ENCODE data around the gene SS18. TPM values are rescaled to one million over a fixed set of nuclear protein-coding genes. Genes with fewer than 3 reads are reported as not detected.
"Not testable (repeated sequence)": the region's sequence is repeated elsewhere in the genome, so short reads cannot be mapped to it uniquely, and the experiment has no call there.

Gene SS18
- total RNA-seq, 1 donor from 2014 or later = 84.4 TPM

GRCh38 chr18:26127786-26128185 is 37.4 kb upstream of the SS18 start:
- TF ChIP-seq, protein P1, sequence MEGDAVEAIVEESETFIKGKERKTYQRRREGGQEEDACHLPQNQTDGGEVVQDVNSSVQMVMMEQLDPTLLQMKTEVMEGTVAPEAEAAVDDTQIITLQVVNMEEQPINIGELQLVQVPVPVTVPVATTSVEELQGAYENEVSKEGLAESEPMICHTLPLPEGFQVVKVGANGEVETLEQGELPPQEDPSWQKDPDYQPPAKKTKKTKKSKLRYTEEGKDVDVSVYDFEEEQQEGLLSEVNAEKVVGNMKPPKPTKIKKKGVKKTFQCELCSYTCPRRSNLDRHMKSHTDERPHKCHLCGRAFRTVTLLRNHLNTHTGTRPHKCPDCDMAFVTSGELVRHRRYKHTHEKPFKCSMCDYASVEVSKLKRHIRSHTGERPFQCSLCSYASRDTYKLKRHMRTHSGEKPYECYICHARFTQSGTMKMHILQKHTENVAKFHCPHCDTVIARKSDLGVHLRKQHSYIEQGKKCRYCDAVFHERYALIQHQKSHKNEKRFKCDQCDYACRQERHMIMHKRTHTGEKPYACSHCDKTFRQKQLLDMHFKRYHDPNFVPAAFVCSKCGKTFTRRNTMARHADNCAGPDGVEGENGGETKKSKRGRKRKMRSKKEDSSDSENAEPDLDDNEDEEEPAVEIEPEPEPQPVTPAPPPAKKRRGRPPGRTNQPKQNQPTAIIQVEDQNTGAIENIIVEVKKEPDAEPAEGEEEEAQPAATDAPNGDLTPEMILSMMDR (IDR thresholded peaks at IDR 0.05; ENCODE audit: unreplicated experiment) = no peak
- no peaks in the 10 kb centered on the region for H3K4me1 Mint-ChIP-seq (ENCODE audit: low read depth)
- H3K27ac Mint-ChIP-seq = no peak overlapping the region
- H3K9me3 Mint-ChIP-seq (ENCODE audit: low read depth) = peaks cover 8% of the 10 kb centered on the region
- no peaks in the 10 kb centered on the region for H3K36me3 Mint-ChIP-seq (ENCODE audit: insufficient read depth)
- H3K27me3 Mint-ChIP-seq = no peaks in the 10 kb centered on the region
- no peak for DNase-seq (ENCODE audit: low spot score, unreplicated experiment)
- H3K4me3 Mint-ChIP-seq (ENCODE audit: low read depth) = no peak overlapping the region

DNA sequence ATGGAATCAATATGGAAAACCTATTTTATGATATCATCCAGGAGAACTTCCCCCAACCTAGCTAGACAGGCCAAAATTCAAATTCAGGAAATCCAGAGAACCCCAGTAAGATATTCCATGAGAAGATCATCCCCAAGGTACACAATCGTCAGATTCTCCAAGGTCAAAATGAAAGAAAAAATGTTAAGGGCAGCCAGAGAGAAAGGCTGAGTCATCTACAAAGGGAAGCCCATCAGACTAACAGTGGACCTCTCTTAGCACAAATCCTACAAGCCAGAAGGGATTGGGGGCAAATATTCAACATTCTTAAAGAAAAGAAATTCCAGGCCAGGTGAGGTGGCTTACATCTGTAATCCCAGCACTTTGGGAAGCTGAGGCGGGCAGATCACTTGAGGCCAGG is 31.6 kb upstream of the SS18 start:
- not testable (repeated sequence) for H3K4me3 Mint-ChIP-seq (ENCODE audit: low read depth); H3K4me1 Mint-ChIP-seq (ENCODE audit: low read depth); DNase-seq (ENCODE audit: low spot score, unreplicated experiment); H3K27ac Mint-ChIP-seq; H3K27me3 Mint-ChIP-seq; H3K36me3 Mint-ChIP-seq (ENCODE audit: insufficient read depth)
- peaks cover 27% of the 10 kb centered on the region for H3K9me3 Mint-ChIP-seq (ENCODE audit: low read depth)

GRCh38 chr18:26121476-26121875 is 31.1 kb upstream of the SS18 start:
- H3K36me3 Mint-ChIP-seq (ENCODE audit: insufficient read depth) = peaks cover 2% of the 10 kb centered on the region
- H3K9me3 Mint-ChIP-seq (ENCODE audit: low read depth) = peaks cover 27% of the 10 kb centered on the region
- TF ChIP-seq, protein P1 (IDR thresholded peaks at IDR 0.05; ENCODE audit: unreplicated experiment) = no peak
- no peaks in the 10 kb centered on the region for H3K4me1 Mint-ChIP-seq (ENCODE audit: low read depth)
- DNase-seq (ENCODE audit: low spot score, unreplicated experiment) = no peak
- no peak overlapping the region for H3K27ac Mint-ChIP-seq
- H3K27me3 Mint-ChIP-seq = no peaks in the 10 kb centered on the region
- H3K4me3 Mint-ChIP-seq (ENCODE audit: low read depth) = no peak overlapping the region

DNA sequence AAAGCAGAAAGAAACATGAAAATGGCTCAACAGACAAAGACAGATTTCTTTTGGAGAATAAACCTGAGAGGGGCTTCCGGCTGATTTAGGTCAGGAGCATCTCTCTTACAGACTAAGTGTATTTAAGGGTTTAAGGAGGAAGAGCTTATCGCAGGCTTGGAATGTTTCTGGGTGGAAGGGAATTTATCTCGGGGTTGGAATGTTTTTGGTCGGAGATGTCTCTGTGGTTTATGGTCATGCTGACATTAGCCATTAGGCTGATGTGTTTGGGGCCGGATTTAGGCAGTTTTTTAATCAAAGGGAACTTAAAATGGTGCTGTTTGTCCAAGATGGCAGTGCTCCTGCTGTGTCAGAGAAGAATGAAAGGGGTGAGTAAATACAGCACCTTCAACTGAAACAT is 28.8 kb upstream of the SS18 start:
- Mint-ChIP-seq H3K27ac (no peak overlapping the region), H3K27me3 (no peaks in the 10 kb centered on the region), H3K36me3 (ENCODE audit: insufficient read depth) (peaks cover 2% of the 10 kb centered on the region), H3K9me3 (ENCODE audit: low read depth) (peaks cover 27% of the 10 kb centered on the region), H3K4me1 (ENCODE audit: low read depth) (no peaks in the 10 kb centered on the region), H3K4me3 (ENCODE audit: low read depth) (no peak overlapping the region)
- TF ChIP-seq, protein P1 (IDR thresholded peaks at IDR 0.05; ENCODE audit: unreplicated experiment) = no peak
- no peak for DNase-seq (ENCODE audit: low spot score, unreplicated experiment)

DNA sequence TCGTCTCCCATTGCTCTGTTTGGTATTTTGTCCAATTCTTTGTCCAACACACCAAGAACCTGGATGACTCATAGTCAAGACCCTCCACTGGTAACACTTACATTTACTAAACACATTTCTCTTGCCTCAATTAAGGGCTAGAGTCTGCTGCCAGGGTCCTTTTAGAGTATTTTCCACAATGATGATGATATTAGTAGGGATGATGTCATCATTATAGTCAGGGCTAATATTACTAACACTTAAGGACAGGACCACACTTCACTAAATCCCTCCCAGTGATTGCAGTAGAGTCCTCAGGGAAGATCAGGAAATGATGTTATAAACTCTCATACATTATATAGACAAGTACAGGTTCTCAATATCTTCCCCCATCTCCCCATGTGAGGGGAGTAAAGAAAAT is 13.6 kb upstream of the SS18 start:
- no peaks in the 10 kb centered on the region for H3K36me3 Mint-ChIP-seq (ENCODE audit: insufficient read depth)
- H3K27me3 Mint-ChIP-seq = no peaks in the 10 kb centered on the region
- no peak for DNase-seq (ENCODE audit: low spot score, unreplicated experiment)
- no peak overlapping the region for H3K4me3 Mint-ChIP-seq (ENCODE audit: low read depth)
- H3K27ac Mint-ChIP-seq = no peak overlapping the region
- TF ChIP-seq, protein P1 (IDR thresholded peaks at IDR 0.05; ENCODE audit: unreplicated experiment) = no peak
- no peaks in the 10 kb centered on the region for H3K4me1 Mint-ChIP-seq (ENCODE audit: low read depth)
- peaks cover 12% of the 10 kb centered on the region for H3K9me3 Mint-ChIP-seq (ENCODE audit: low read depth)

GRCh38 chr18:26103579-26103978 is 13.2 kb upstream of the SS18 start:
- no peaks in the 10 kb centered on the region for H3K27me3 Mint-ChIP-seq
- H3K36me3 Mint-ChIP-seq (ENCODE audit: insufficient read depth) = no peaks in the 10 kb centered on the region
- DNase-seq (ENCODE audit: low spot score, unreplicated experiment) = no peak
- no peak overlapping the region for H3K4me3 Mint-ChIP-seq (ENCODE audit: low read depth)
- H3K4me1 Mint-ChIP-seq (ENCODE audit: low read depth) = no peaks in the 10 kb centered on the region
- TF ChIP-seq, protein P1 (IDR thresholded peaks at IDR 0.05; ENCODE audit: unreplicated experiment) = no peak
- H3K27ac Mint-ChIP-seq = no peak overlapping the region
- H3K9me3 Mint-ChIP-seq (ENCODE audit: low read depth) = peaks cover 12% of the 10 kb centered on the region

All from progenitor cell of endocrine pancreas (in vitro differentiated cells).